Pons (tissue), 1 donor: ENCODE data around the gene UVSSA.
"Not testable (repeated sequence)": the region's sequence is repeated elsewhere in the genome, so short reads cannot be mapped to it uniquely, and the experiment has no call there.

ENCODE experiments used
- DNase-seq: peaks from one replicate; pipeline ENCODE4 v3.0.0-alpha.2; 2016; ENCODE audit warnings: low spot score

UVSSA gene

GRCh38 chr4:1330761-1331590, 16.0 kb upstream of the UVSSA start:
- DNase-seq, result no peak

GRCh38 chr4:1331591-1332353, 15.2 kb upstream of the UVSSA start:
- no peak for DNase-seq

- DNase-seq, result no peak
Measured at GRCh38 chr4:1332686-1333085, 14.3 kb upstream of the UVSSA start.

GRCh38 chr4:1333256-1333655, 13.8 kb upstream of the UVSSA start:
- no peak for DNase-seq

GRCh38 chr4:1333851-1334578, 13.0 kb upstream of the UVSSA start:
- peak; percentile 46 for DNase-seq

GRCh38 chr4:1334579-1334895, 12.5 kb upstream of the UVSSA start:
- DNase-seq, result peak; percentile 39

GRCh38 chr4:1335193-1335883, 11.7 kb upstream of the UVSSA start:
- DNase-seq, result not testable (repeated sequence)

- no peak for DNase-seq
Measured at GRCh38 chr4:1336088-1336491, 10.9 kb upstream of the UVSSA start.

- DNase-seq, result no peak
Measured at GRCh38 chr4:1337376-1337831, 9.6 kb upstream of the UVSSA start.

GRCh38 chr4:1337951-1338751, 8.9 kb upstream of the UVSSA start:
- DNase-seq, result no peak

GRCh38 chr4:1338752-1339414, 8.1 kb upstream of the UVSSA start:
- DNase-seq, result no peak

- DNase-seq, result no peak
Measured at GRCh38 chr4:1339489-1339888, 7.5 kb upstream of the UVSSA start.

GRCh38 chr4:1340181-1340747, 6.7 kb upstream of the UVSSA start:
- no peak for DNase-seq

- DNase-seq, result no peak
Measured at GRCh38 chr4:1340861-1341260, 6.1 kb upstream of the UVSSA start.

- no peak for DNase-seq
Measured at GRCh38 chr4:1342003-1342402, 5.0 kb upstream of the UVSSA start.

- no peak for DNase-seq
Measured at GRCh38 chr4:1344696-1345095, 2.3 kb upstream of the UVSSA start.

- no peak for DNase-seq
Measured at GRCh38 chr4:1345903-1346780, 866 bp upstream of the UVSSA start.

- DNase-seq, result peak; percentile 45
Measured at GRCh38 chr4:1347410-1347864, 429 bp downstream of the UVSSA start.

- DNase-seq, result no peak
Measured at GRCh38 chr4:1348014-1348513, 1.1 kb downstream of the UVSSA start.
